Stomach (tissue), 9 donors: Measurements from ENCODE around the gene IGSF6. TPM values are rescaled to one million over a fixed set of nuclear protein-coding genes. Genes with fewer than 3 reads are reported as not detected.

Experiments used
- DNase-seq, 2 donors: peaks; one replicate each; pipeline versions ENCODE4 v3.0.0 to v3.0.0-alpha.2; 2013 to 2019
- H3K27ac ChIP-seq, 5 donors: fragments of 200-600 bp in 4 of 5; sonication (generic) in 4 of 5; one replicate each; pipeline ENCODE4 v1.5.1; 2013 to 2019; ENCODE audit warnings: mild to moderate bottlenecking in 1 of 5, moderate library complexity in 1 of 5
- H3K27me3 ChIP-seq, 3 donors: fragments of 200-600 bp; sonication (generic); one replicate each; pipeline ENCODE4 v1.5.1; 2017 to 2019; ENCODE audit warnings: mixed run types in 1 of 3
- H3K36me3 ChIP-seq, 4 donors: fragments of 200-600 bp; sonication (generic); 1 replicate in 3 of 4; 2 replicates in 1 of 4; pipeline ENCODE4 v1.5.1; 2016 to 2019
- H3K4me1 ChIP-seq, 4 donors: fragments of 200-600 bp; sonication (generic); one replicate each; pipeline ENCODE4 v1.5.1; 2016 to 2019
- H3K4me3 ChIP-seq, 4 donors: fragments of 200-600 bp; sonication (generic) in 3 of 4; one replicate each; pipeline ENCODE4 v1.5.1; 2016 to 2019; ENCODE audit warnings: mild to moderate bottlenecking in 1 of 4
- H3K9me3 ChIP-seq, 4 donors: fragments of 200-600 bp; sonication (generic); one replicate each; pipeline ENCODE4 v1.5.1; 2016 to 2019
- CTCF ChIP-seq, 7 experiments: fragments of 450-650 bp in 4 of 7; fragments of 200-600 bp in 3 of 7; sonication (generic) in 3 of 7; IDR thresholded peaks; one replicate each; pipeline ENCODE4 v1.5.1; 2016 to 2019; ENCODE audit warnings: antibody characterized with exemption in 7 of 7, control low read depth in 2 of 7, mild to moderate bottlenecking in 1 of 7
- EP300 ChIP-seq: sonication (generic); formaldehyde crosslinking; IDR thresholded peaks from one replicate; pipeline ENCODE4 v1.6.1; 2017; ENCODE audit warnings: antibody characterized with exemption
- POLR2A ChIP-seq, 4 donors: fragments of 450-650 bp; IDR thresholded peaks; one replicate each; pipeline ENCODE4 v1.6.1; 2016; ENCODE audit warnings: antibody characterized with exemption in 4 of 4, control low read depth in 2 of 4, mild to moderate bottlenecking in 1 of 4, moderate library complexity in 1 of 4
- POLR2AphosphoS5 ChIP-seq, 3 donors: sonication (generic); formaldehyde crosslinking; IDR thresholded peaks; one replicate each; pipeline ENCODE4 v1.6.1; 2016; ENCODE audit warnings: antibody characterized with exemption in 3 of 3
- WGBS, 5 donors: extraction: QIAGEN DNeasy Blood & Tissue Kit in 3 of 5; methylation state at CpG; one replicate each; pipeline versions ENCODE4 v1.1.5 to v1.1.7; 2013 to 2018; 5-methylcytosine and 5-hydroxymethylcytosine counted together
- intact Hi-C: fragments of 100-400 bp; cut with DNase I; formaldehyde crosslinking; loops from one replicate; pipeline ENCODE4 v1.15.1; 2023; ENCODE audit warnings: low total_unique reads
- polyA plus RNA-seq, 3 donors: library from polyadenylated mRNA; stranded (reverse); fragments of 200-250 nt; gene quantifications; one replicate each; pipeline ENCODE4 v1.2.3, GENCODE V29; 2013
- total RNA-seq, 5 donors: library from RNA; depleted of rRNA; stranded (reverse); fragments of >200 nt; gene quantifications; one replicate each; pipeline versions ENCODE4 v1.1.0 to v1.2.3, GENCODE V29; 2014 to 2016
- donor health status: healthy with polysubstance abuse.
- donor health status: Bipolar disorder and iron deficiency.
- donor health status: healthy.

IGSF6 gene
- total and polyA plus RNA-seq, 8 donors = 0.73 to 4.1 (median 1.8) TPM; not detected in 3

DNA sequence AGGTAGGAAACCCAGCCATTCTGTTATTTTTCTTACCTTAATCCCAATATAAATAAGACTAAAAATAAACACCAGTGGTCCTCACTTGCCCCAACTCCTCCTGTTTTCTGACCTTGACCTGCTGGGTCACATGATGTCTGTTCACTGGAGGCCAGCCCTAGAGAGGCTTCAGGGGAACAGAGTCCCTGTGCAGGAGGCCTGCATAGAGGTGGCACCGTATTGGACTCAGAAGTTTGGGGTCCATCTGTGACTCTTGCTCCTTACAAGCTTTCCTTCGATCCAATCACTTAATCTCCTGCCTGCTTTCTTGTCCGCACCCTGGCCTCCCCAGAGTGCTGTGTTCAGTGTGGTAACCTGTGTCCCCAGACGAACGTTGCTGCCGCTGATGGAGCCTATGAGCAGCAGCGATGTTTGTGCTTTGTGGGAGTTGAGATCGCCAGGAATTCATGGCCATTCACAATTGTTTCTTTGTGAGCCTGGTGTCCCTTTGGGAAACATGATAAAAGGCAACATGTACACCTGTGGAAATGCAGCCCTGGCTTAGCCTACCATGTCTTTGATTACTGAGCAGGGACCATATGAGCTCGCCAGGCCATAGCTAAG, 4.7 kb downstream of the IGSF6 start:
- TF ChIP-seq EP300 (no peak), POLR2AphosphoS5 (IDR thresholded peaks at IDR 0.05) (no peak), CTCF (IDR thresholded peaks at IDR 0.05) (no peak), POLR2A (IDR thresholded peaks at IDR 0.05) (no peak)
- Histone ChIP-seq H3K36me3 (peaks cover 3 to 10% (median 6%) of the 10 kb centered on the region in 4 donors), H3K27me3 (no peaks in the 10 kb centered on the region), H3K4me3 (no peak overlapping the region), H3K27ac (peak overlapping the region in 3 of 5 donors; percentile 10 to 21 (median 15)), H3K9me3 (no peaks in the 10 kb centered on the region), H3K4me1 (peaks cover 10 to 66% (median 29%) of the 10 kb centered on the region in 4 donors)
- no peak for DNase-seq
- intact Hi-C loops = no loop called here
- 82 to 88% (median 84%) methylated on average over 9 of the region's 9 CpGs for WGBS, 5 donors

- H3K36me3 ChIP-seq = peaks cover 3 to 10% (median 6%) of the 10 kb centered on the region in 4 donors
- H3K27ac ChIP-seq = peak overlapping the region in 4 of 5 donors; percentile 25 to 74 (median 66)
- peaks cover 10 to 73% (median 31%) of the 10 kb centered on the region in 4 donors for H3K4me1 ChIP-seq
- H3K27me3 ChIP-seq = no peaks in the 10 kb centered on the region
- H3K4me3 ChIP-seq = no peak overlapping the region
- 85 to 89% (median 85%) methylated on average over 18 of the region's 18 CpGs for WGBS, 5 donors
- H3K9me3 ChIP-seq = no peaks in the 10 kb centered on the region
- intact Hi-C loops = no loop called here
- DNase-seq = peak; percentile 35 to 46
- TF ChIP-seq CTCF (IDR thresholded peaks at IDR 0.05) = no peak
- no peak for TF ChIP-seq EP300
- no peak for TF ChIP-seq POLR2AphosphoS5 (IDR thresholded peaks at IDR 0.05)
- no peak for TF ChIP-seq POLR2A (IDR thresholded peaks at IDR 0.05)
Measured at GRCh38 chr16:21646721-21647561, 5.5 kb downstream of the IGSF6 start.

DNA sequence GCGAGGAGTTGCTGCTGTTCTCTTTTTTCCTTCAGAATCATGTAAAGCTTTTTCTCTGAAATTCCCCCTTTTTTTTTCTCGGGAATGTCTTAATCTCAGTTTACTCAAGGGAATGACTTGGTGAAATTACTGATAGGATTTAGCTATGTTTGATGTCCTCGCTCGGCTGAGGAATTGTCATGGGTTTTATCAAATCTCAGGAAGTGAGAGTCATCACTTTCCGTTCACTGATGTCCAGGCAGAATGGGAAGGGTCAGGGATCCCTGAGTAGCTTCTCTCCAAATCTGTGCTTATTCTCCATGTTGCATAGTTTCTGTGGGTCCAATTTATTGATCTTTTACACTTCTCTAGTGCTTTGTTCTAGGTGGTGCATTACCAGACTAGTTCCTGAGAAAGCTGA, 6.3 kb downstream of the IGSF6 start:
- WGBS, 5 donors = 36 to 58% (median 44%) methylated on average over 5 of the region's 5 CpGs
- Histone ChIP-seq H3K4me1 (peaks cover 10 to 81% (median 35%) of the 10 kb centered on the region in 4 donors), H3K9me3 (no peaks in the 10 kb centered on the region), H3K27ac (peak overlapping the region in 4 of 5 donors; percentile 25 to 74 (median 66)), H3K36me3 (peaks cover 3 to 10% (median 6%) of the 10 kb centered on the region in 4 donors), H3K27me3 (no peaks in the 10 kb centered on the region), H3K4me3 (no peak overlapping the region)
- TF ChIP-seq POLR2A (IDR thresholded peaks at IDR 0.05) (no peak), POLR2AphosphoS5 (IDR thresholded peaks at IDR 0.05) (no peak), CTCF (IDR thresholded peaks at IDR 0.05) (no peak), EP300 (no peak)
- intact Hi-C loops = no loop called here
- DNase-seq = no peak

- H3K27ac ChIP-seq = peak overlapping the region in 4 of 5 donors; percentile 31 to 74 (median 66)
- no peak for TF ChIP-seq EP300
- TF ChIP-seq POLR2AphosphoS5 (IDR thresholded peaks at IDR 0.05) = no peak
- TF ChIP-seq CTCF (IDR thresholded peaks at IDR 0.05) = no peak
- no peak for TF ChIP-seq POLR2A (IDR thresholded peaks at IDR 0.05)
- no peaks in the 10 kb centered on the region for H3K9me3 ChIP-seq
- peak overlapping the region; percentile 14 to 28 (median 23) for H3K4me3 ChIP-seq
- intact Hi-C loops = no loop called here
- 76 to 86% (median 85%) methylated on average over 9 of the region's 9 CpGs for WGBS, 5 donors
- peak in 1 of 2 donors; percentile 59 for DNase-seq
- H3K27me3 ChIP-seq = no peaks in the 10 kb centered on the region
- H3K36me3 ChIP-seq = peaks cover 3 to 10% (median 6%) of the 10 kb centered on the region in 4 donors
- H3K4me1 ChIP-seq = peaks cover 10 to 84% (median 37%) of the 10 kb centered on the region in 4 donors
Measured at GRCh38 chr16:21645261-21645721, 7.1 kb downstream of the IGSF6 start.
